Activated CD4-positive, CD25-positive, alpha-beta regulatory T cell (primary cell): Measurements from ENCODE around the gene TTLL9.
"Not testable (repeated sequence)": the region's sequence is repeated elsewhere in the genome, so short reads cannot be mapped to it uniquely, and the experiment has no call there.

Source experiments
- DNase-seq, 4 experiments: peaks; one replicate each; lab custom pipeline; 2025; lab: John Stamatoyannopoulos, UW

The TTLL9 gene

DNA sequence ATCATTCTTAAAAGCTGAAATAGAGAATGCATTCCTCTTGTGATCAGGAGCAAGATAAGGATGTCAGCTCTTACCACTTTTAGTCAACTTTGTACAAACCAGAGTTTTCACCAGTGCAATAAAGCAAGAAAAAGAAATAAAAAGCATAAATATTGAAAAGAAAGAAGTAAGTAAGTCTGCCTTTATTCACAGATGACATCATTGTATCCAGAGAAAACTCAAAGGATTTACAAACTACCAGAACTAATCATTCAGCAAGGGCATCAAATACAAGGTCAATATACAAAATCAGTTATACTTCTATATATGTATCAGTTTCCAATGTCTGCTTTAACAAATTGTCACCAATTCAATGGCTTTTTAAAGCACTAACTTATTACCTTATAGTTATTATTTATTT lies 13.4 kb downstream of the TTLL9 start:
- DNase-seq = no peak

DNA sequence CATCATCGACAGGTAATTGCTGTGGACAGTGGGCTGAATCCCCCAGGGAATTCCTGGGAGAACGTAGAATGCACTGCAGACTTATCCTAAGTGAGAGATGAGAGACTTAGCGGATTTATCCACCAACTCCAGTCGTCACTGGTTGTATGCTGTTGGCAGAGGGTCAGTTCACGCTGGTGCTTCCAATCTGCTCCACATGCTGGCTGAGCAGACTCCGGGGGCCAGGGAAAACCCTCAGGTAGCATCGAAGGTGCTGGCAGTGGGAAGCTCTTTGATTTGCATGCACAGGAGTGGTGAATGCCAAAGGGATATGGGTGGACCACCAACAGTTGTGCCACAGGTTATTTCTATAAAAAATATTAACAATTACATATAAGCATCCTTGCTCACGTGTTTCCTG lies 20.2 kb downstream of the TTLL9 start:
- no peak for DNase-seq

DNA sequence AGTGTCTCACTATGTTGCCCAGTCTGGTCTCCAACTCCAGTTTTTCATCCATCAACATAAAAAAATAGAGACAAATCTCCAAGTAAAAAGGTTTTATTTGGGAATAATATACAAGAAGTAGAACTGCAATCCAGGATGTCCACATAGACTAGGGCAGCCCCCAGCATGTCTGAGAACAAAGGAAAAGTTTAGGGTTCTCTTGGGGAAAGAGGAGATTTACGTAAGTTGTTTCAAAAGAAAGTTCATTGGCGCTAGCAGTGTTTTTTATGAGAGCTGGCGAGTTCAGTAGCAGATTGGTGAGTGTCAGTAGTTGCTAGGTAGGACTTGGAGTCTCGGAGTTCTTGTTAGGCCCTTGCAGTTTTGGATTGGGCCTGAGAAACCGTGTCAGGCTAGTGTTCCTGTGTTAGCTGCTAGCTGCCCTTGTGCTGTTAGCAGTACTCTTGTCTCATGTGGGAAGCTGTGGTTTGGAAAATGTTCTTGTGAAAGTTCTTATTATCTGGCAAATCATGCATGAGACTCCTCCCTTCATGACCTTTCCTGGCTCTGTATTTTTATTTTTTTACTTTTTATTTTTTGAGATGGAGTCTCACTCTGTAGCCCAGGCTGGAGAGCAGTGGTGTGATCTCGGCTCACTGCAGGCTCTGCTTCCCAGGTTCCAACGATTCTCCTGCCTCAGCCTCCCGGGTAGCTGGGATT lies 24.7 kb downstream of the TTLL9 start:
- no peak for DNase-seq

DNA sequence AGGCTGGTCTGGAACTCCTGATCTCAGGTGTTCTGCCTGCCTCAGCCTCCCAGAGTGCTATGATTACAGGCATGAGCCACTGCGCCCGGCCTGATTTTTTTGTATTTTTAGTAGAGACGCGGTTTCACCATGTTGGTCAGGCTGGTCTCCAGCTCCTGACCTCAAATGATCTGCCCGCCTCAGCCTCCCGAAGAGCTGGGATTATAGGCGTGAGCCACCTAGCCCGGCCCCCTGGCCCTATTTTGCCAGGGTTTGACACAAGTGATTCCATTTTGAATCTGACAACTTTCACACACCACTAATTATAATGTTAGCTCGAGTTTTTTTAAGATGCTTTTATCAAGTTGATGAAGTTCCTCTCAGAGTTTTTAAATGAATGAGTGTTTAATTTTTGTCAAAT lies 25.6 kb downstream of the TTLL9 start:
- no peak for DNase-seq

DNA sequence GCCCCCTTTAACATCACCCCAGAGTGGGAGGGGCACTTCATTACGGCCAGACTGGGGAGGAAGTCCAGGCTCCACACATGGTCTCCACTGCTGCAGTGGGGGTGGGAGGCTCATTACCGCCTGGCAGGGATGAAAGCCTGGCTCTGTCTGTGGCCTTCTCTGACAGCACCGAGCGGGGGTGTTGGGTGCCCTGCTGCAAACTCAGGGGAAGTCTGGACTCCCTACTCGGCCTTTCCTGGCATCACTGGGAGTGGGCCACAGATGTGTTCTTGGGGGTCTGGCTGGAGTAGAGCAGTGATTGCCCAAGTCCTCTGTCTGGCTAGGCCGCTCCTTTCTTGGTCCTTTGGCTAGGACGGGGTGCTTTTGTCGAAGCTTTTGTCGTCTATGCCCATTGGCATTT lies 27.1 kb downstream of the TTLL9 start:
- DNase-seq = no peak

DNA sequence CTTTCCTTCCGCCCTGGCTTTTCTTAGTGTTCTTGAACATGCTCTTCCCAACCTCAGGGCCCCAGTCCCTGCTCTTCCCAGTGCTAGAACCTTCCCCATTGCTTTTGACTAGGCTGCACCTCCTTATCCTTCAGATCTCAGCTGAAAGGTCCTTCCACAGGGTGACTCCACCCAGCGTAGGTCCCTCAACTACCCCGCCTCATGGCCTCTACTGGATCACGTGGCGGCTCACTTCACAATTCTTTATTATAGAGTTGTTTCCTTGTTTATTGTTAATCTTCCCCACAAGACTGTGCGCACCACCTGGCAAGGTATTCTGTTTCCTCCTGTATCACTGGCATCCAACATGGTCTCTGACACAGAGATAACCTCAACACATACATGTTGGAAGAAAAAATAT lies 31.2 kb downstream of the TTLL9 start:
- no peak for DNase-seq

DNA sequence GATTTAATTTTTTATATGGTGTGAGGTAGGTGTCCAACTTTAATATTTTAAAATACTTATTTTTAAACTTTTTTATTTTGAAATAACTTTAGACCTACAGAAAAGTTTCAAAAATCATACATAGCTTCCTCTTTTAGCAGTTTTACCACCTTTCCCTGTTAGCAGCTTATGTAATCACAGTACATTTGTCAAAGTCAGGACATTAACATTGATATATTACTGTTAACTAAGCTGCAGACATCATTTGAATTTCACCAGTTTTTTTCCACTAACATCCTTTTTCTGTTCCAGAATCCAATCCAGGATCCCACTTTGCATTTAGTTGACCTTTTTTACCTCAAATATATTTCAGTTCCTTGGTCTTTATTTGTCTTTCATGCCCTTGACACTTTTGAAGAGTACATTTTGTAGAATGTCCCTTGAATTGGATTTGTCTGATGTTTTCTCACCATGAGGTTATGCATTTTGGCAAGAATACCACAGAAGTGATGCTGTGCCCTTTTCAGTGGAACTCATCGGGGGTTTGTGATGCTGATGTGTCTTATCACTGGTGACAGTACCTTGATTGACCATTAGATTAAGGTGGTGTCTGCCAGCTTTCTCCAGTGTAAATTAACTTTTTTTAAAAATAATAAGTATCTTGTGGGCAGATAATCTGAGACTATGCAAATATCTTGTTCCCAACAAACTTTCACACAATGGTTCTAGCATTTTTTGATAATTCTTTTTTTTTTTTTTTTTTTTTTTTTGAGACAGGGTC lies 33.4 kb downstream of the TTLL9 start:
- no peak for DNase-seq

DNA sequence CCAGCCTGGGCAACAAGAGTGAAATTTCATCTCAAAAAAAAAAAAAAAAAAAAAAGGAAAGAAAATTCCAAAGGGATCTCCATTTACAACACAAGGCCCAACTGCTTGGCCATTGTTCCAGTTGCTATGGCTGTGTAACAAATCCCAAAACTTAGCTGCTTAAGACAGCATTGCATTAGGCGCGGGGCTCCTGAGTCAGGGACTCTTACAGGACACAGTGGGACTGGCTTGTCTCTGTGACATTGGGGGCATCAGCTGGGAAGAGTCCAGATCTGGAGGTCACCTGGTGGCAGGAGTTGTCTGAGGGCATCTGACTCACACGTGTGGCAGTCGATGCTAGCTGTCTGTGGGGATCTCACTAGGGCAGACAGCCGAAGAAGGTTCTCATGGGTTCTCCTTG lies 35.6 kb downstream of the TTLL9 start:
- DNase-seq = no peak

DNA sequence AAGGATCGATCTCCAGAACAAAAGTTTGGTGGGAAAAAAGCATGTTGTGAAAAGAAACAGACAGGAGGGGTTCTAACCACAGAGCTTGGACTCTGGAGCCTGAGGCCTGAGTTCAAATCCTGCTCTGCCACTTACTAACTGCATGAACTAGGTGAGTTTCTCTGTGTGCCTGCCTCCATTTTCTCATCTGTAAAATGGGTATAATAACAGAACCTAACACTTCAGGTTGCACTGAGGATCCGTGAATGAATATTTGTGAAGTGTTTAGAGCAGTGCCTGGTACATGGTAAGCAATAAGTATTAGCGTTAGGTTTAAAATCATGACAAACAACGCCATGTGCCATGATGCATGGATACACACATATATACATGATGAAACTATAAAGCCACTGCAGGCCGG lies 36.6 kb downstream of the TTLL9 start:
- DNase-seq = no peak

DNA sequence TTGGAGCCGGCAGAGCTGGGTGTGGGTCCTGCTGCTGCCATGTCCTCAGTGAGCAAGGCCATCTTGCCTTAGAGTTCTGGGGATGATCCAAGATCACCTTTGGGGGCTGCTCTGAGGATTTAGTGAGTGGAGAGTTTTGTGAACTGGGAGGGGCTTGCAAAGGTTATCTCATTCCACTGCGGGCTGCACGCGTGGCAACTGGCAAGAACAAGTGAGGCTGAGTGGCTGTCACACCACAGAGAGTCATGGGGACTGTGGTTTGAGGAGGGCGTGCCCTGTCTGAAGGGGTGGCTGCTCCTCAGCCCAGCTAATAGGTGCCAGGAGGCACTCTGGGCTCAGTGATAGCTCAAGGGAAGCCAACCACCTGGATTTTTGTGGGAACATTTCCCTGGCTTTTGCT lies 37.6 kb downstream of the TTLL9 start:
- DNase-seq = no peak

DNA sequence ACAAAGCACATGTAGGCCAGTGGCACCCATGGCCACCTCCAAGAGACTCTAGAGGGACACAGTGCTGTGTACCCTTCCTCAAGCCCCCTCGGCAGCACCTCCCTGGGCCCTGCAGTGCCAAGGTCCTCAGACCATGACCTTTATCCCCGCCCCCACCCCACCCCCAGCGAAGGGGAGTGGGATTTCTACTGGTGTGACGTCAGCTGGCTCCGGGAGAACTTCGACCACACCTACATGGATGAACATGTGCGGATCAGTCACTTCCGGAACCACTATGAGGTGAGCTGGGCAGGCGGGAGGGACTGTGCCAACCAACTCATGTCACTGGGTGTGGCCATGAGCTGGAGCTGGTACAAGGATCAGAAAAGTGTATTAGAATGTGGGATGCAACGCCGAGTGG lies 38.0 kb downstream of the TTLL9 start:
- no peak for DNase-seq

DNA sequence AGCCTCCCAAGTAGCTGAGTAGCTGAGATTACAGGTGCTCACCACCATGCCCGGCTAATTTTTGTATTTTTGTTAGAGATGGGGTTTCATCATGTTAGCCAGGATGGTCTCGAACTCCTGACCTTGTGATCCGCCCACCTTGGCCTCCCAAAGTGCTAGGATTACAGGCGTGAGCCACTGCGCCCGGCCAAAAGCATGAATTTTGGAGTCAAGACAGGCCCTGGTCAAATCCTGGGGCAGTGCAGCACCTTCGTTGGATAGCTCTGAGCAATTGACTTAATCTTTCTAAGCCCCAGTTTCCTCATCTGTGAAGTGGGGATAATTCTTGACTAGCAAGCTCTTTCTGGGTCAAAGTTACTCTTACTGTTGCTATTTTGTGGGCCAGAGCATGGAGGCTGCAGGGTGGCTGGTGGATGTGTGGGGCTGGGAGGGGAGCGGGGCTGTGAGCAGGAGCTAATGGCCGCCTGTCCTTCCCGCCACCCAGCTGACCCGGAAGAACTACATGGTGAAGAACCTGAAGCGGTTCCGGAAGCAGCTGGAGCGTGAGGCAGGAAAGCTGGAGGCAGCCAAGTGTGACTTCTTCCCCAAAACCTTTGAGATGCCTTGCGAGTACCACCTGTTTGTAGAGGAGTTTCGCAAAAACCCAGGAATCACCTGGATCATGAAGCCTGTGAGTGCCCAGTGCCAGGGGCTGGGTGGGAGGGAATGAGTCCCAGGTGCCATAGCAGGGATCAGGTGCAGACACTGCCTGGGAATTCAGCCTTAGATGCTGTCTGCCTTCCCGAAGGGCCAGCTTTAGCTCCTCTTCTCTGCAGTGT lies 39.0 kb downstream of the TTLL9 start:
- DNase-seq = no peak

DNA sequence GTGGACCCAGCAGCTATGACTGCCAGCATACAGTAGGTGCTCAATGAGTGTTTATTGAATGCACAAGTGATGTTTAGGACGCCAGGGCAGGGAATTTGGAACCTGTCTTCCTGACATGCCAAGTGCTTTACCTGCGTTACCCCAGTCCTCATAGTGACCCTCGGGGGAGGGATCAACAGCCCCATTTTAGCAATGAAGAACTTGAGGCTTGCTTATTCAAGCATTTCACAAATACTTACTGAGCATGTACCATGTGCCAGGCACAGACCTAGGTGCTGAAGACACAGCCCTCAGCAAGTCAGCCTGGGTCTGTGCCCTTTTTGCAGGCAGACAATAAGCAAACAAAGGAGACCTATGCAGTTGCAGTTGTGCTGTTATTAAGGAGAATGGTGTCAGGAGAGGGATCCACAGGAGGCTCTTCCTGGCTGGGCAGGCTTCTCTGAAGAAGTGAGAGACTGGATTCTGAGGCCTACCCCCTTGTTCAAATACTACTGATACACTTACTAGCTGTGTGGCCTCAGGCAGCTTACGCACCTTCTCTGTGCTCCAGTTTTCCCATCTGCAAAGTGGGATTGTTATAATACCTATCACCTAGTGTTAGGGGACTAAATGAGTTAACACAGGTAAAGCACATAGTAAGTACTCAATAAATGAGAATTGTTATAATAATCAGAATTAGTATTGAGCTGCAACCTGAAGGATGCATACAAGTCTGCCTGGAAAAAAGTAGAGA lies 39.8 kb downstream of the TTLL9 start:
- no peak for DNase-seq

DNA sequence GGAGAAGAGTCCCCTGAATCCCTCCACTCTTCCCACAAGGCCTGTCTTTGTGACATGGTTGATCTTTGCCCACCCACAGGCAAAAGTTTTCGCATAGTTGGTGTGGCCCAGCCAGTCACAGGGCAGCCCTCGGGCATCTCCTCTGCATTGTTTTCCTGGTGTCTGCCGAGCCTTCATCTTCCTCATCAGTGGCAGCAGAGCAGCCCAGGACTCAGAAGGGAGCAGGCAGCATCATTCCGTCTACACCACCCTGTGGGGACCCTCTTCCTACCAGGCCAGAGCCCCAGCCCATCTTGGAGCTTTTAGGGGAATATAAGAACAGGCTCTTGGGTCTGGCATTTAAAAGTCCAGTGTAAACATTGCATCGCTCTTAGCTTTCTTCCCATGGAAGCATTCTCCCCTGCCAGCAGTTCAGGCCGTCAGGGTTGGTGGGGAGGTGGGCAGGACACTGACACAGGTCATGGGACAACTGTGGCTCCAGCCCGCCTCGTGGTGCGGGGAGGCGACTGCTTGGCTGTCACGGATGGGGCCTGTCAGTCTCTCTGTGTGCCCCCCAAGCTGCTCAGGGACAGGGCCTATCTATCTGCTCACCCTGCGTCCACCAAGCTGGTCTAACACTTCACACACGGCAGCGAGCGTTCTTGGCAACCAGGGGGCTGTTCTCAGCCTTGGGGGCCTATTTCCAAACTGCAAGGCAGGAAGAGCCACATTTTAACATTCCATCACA lies 43.2 kb downstream of the TTLL9 start:
- DNase-seq = no peak

DNA sequence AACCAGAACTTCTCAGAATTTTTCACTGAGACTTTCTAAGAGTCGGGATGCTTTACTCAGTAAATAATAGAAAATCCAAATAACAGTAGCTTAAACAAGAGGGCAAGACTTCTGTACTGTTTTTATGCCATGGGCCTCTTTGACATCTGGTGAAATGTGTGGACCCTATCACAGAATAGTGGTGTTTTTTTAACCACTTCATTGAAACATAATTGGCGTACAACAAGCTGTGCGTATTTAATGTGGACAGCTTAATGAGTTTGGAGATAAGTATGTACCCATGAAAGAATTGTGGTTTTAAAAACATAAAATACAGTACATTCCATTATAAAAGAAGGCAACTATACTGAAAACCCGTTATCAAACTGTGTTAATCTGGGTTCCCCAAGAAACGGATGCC lies 43.7 kb downstream of the TTLL9 start:
- DNase-seq = no peak

DNA sequence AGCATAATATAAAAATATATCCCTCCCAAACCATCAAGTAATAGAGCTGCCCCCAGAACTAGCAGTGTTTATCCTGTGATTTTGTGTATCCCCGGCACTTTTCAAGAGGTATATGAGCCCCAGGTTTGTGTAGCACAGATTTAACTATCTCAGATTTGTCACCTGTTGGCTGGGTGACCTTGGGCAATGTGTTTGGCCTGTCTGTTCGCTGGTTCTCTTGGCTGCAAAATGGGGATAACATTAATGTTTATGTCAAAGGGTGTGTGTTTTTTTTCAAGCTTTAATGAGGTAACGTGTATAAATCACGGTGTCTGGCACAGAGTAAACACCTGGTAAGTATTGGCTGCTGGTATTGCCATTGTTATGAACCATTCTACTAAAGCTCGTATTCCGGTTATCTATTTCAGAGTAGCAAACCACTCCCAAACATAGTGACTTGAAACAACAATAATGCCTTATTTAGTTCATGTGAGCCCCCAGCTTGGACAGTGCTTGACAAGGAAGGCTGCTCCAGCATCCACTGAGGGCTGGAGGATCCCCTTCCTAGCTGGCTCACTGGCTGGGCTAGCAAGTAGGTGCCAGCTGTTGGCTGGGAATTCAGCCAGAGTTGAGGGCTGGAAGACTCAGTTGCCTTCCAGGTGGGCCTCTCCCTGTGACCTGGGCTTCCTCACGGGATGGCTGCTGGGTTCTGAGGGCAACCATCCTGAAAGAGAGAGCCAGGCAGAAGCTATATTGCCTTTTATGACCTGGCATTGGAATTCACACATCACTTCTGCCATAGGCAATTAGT lies 45.3 kb downstream of the TTLL9 start:
- DNase-seq = no peak

DNA sequence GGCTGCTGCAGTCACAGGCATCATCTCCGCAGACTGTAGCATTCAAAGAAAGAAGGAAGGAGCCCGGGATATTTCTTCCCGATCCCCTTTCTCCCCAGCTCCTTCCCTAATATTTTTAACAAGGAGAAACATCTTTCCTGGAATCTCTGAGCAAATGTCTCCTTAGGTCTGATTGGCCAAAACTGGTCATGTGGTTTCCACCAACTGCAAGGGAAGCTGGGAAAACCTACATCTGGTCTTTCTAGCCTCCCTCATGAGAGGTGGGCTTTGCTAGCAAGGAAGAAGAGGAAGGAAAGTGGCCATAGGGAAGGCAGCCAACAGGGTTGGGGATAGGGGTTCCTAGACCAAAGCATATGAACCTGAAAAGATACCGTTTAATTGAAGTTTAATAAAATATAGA lies 46.3 kb downstream of the TTLL9 start:
- DNase-seq = no peak

DNA sequence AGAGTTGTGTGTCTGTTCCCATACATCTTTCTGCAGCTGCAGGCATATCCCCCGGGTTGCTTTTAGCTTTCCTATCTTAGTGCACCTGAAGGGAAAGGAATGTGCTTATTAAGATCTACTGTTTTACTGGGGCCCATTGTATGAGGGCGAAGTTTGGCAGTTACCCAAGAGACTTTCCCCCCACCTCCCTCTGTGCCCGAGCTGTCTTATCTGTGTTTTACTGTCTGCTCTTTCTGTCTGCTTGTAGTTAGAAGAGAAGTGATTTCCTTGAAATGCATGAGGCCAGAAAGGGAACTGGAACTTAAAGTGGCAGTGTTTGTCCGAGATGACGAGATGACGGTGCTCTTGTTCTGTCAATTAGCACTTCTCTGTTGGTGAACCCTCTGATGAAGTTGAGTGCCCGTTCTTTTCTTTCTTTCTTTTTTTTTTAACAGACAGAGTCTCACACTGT lies 47.6 kb downstream of the TTLL9 start:
- not testable (repeated sequence) for DNase-seq

DNA sequence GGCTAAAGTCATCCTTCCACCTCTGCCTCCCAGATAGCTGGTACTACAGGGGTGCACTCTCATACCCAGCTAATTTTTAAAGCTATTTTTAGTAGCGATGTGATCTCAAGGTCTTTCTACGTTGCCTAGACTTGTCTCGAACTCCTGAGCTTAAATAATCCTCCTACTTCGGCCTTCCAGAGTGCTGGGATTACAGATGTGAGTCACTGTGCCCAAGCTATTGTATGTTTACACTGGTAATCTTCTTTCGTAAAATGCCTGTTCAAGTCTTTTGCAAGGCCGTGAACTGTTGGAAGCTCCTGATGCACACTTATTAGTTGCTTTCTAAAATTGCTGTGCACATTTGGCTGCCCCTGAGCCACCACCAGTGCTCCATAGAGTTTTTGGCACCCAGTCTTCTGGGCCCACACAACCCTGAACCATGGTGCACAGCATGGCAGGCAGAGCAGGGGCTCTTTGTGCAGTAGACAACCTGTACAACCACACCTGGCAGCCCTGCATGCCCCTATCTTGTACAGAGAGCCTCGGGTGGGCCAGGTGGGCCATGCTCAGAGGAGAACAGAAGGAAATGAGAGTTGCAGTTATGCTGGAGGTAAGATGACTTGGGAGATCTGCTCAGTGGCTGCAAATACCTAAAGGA lies 48.2 kb downstream of the TTLL9 start:
- no peak for DNase-seq
